Measurements from ENCODE around the gene LARP1B.

GRCh38 chr4:128162434-128162833 lies 101.3 kb downstream of the LARP1B start:
- TF ChIP-seq CTCF (IDR thresholded peaks at IDR 0.05) (no peak), ZFX (IDR thresholded peaks at IDR 0.05; ENCODE audit: borderline replicate concordance) (no peak)

All from 22Rv1 (cell line).